NCI-H2107 (cell line): ENCODE data around the gene CCDC70.

Experiments
- DNase-seq: peaks from one replicate; lab custom pipeline; 2025; lab: John Stamatoyannopoulos, UW

The CCDC70 gene

GRCh38 chr13:51862957-51863356 is 1.2 kb downstream of the CCDC70 start:
- DNase-seq, result no peak

- no peak for DNase-seq
Observed at GRCh38 chr13:51865838-51866237, 4.1 kb downstream of the CCDC70 start.

- DNase-seq, result no peak
Observed at GRCh38 chr13:51867062-51867461, 5.3 kb downstream of the CCDC70 start.

DNA sequence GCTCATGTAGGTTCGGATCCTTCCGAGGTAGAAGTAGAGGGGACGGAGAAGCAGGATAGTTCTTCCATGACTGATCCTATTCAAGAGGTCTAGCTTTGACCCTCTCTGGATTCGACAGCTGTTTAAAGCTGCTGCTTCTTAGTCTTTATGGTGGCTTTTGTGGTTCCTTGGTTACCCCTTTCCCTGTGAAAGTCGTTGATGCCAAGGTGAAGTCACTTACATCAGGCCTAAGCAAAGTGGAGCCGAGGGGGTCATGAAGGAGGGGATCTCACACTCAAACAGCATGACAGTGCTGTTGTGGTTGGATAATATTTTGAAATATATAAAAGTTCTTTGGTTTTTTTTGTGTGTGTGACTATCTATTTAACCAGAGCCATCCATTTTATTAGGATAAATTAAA is 8.1 kb downstream of the CCDC70 start:
- no peak for DNase-seq

- no peak for DNase-seq
Observed at GRCh38 chr13:51870616-51871015, 8.8 kb downstream of the CCDC70 start.

DNA sequence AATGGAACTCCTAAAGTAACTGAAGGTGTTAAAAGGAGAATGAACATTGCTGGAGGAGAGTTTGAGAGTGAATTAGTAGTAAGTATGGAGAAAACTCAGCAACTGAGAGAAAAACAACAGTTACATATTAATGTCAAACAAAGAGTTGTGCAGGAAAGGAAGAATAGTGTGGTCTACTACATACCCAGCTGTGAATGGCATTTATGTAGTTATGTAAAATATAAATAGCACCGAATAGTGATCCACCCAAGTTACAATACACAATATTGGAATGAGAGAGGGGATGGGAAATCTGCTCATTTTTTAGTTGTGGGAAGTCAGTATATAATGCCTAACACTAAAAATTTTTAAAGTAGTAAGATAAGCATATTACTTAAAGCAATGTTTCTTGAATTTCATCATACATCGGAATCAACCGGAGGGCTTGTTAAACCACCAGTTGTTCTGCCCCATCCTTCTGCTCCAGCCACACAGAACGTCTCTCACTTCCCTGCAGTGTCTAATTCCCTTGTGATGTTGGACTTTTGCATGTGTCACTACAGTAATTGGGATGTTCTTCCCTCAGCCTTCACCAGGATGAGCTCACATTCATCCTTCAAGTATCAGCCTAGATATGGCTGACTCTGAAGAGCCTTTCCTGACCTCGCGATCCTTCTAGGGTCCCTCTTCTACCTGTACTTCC is 11.5 kb downstream of the CCDC70 start:
- DNase-seq, result no peak

DNA sequence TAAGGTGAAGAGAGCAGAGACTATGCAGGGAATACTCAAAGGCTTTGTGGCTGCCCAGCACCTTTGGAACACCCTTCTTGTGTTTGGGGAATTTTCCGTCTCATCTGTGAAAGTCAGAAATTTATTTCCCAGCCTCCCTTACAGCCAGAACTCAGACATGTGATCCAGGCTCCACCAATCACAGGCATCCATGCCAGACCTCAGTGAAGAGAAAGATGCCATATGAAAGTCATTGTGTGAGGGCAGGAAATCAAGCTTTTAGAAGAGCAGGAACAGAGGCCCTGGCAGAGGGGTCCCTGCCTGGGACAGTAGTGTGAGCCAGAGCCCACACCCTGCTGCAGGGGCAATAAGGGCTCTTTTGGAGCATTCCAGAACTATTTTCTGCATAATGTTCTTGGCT is 12.1 kb downstream of the CCDC70 start:
- no peak for DNase-seq

DNA sequence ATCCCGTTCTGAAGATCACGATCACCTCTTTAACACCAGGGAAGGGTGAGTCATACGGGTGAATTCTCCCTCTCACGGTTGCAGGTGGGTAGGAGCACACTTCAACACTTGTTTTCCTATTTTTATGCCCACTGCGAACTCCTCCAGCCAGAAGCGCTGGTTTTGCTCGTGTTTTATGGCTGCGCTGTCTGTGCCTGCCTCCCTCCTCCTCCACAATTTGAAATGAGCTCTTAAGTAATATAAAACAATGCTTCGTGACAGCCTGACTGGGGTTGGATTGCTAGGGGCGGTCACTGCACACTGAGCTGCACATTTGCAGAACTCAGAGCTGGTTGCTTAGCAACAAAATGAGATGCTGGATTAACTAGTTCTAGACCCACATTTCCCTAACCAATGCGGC is 12.9 kb downstream of the CCDC70 start:
- no peak for DNase-seq

DNA sequence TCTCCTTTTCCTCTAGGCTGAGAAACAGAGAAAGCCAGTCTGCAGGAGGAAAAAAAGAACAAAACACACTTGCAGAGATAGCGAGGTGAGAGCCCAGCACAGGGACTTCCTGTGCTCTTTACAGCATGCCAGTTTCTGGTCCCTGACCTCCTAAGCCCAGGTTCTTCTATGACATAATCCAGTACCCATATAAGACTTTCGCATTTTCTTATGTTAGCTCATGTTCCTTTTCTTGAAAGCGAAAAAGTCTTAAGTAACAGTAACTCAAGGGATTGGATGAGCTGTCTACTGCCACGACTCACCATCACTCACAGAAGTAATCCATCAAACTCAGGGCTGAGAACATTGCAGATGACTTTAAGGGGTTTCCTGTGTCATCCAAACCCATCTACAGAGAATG is 17.4 kb downstream of the CCDC70 start:
- no peak for DNase-seq

GRCh38 chr13:51881296-51881695 is 19.5 kb downstream of the CCDC70 start:
- no peak for DNase-seq

DNA sequence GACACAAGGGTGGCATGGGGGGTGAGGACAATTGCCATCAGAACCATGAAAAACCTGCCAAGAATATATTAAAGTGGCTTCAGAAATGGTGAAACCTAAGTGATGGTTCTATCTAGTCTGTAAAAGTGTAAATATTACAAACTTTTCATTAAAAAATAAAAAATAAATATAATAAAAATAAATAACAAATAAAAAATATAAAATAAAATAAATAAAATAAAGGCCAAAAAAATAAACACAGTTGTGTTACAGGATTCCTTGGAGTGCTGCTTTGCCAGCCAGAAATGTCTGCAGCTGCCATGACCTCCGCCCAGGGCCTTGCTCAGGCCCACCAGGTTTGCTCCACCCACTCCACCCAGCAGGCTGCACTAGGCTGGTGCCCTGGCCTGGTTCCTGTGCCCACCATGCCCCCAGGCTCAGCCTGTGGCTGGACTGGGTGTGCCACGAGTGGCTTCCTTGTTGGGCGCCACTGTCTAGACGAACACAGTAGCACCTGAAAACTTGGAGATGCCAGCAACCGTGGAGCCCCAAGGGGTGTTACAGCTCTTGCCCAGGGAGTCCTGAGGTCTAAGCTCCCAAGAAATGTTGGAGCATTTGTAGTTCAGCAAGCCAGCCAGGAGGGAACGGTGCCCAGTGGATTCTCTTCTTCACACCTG is 20.9 kb downstream of the CCDC70 start:
- no peak for DNase-seq

DNA sequence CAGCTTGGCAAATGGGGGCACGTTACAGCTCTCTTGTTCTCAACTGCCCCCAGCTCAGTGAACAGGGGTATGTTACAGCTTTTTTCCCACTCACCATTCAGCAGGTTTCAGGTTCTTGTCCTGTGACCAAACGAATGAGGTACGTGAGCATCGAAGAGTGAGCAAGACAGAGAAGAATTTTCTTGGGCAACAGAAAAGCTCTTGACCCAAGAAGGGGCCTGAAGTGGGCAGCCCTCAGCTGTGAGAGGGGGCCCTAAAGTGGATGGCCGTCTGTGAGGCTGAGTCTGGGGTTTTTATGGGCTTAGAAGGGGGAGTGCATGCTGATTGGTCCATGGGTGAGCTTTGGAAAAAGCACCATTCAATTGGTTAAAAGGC is 21.4 kb downstream of the CCDC70 start:
- no peak for DNase-seq

DNA sequence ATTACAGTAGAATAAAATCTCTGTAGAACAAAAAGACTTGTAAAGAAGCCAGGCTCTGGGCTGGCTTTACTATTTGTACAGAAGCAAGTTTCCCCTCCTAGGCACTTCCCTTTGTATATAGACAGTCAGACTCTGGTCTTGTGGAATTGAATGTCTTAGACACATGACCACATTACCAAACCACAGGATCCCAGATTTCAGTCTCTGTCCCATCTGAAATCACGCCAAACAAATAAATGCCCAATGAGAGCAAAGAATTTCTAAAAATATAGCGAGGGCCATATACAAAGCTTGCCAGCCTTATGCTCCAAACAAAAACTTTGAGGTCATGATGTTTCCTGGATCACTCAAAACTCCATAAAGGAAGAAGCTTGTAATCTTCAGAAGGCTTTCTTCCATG is 23.9 kb downstream of the CCDC70 start:
- no peak for DNase-seq

- DNase-seq, result no peak
Observed at GRCh38 chr13:51887468-51887867, 25.7 kb downstream of the CCDC70 start.

- no peak for DNase-seq
Observed at GRCh38 chr13:51892657-51893056, 30.9 kb downstream of the CCDC70 start.

DNA sequence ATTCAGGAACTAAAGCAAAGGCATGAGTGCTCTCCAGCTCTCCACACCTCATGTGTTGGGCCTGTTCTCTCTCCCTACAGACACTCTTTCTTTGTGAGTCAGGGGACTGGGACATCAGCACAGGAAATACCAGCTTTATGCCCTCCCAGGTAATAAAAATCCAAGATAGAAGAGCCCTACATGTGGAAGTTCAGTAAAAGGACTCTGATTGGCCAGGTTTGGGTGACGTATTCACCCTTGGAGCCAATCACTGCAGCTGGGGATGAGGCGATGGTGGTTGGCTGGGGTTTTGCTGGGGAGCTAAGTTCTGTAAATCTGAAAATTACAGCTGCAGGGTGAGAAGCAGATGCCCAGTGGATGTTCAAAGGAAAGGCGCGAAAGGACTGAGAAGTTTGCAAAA is 32.5 kb downstream of the CCDC70 start:
- no peak for DNase-seq

GRCh38 chr13:51895906-51896888 is 34.4 kb downstream of the CCDC70 start:
- DNase-seq, result no peak

- no peak for DNase-seq
Observed at GRCh38 chr13:51900471-51900870, 38.7 kb downstream of the CCDC70 start.

DNA sequence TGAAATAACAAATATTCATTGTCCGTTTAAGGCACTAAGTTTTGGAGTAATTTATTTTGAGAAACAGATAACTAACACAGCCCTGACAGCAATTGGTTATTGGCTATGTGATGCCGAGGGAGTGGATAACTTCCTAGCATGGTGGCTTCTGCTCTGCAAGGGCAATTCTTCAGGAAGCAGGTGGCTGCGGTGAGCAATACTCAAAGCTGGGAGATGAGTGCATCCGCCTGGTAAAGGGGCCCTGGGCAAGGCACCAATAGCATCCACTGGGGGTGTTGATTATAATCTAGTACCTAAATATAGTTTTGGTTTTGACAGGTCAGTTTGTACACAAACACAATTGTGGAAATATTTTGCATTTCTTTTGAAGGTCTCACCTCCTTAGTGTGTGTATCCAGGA is 41.0 kb downstream of the CCDC70 start:
- DNase-seq, result no peak

- DNase-seq, result no peak
Observed at GRCh38 chr13:51905787-51906186, 44.0 kb downstream of the CCDC70 start.

DNA sequence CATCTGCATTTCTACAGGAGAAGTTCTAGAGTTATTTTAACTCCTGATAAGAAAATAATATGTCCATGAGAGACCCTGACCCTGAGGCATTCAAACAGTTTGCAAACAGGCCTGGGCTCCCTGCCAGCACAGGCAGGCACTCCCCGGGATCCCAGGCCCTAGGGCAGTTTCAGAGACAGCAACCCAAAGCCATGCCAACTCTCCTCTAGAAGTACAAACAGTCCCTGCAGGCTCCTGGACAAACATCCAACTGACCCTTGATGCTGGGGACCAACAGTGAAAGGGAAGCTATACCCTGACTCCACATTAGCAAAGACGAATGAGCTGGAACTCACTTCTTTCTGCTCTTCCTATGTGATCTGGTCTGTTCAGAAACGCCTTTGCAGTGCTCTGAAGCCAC is 44.8 kb downstream of the CCDC70 start:
- no peak for DNase-seq

GRCh38 chr13:51907040-51907732 is 45.4 kb downstream of the CCDC70 start:
- no peak for DNase-seq
